ENCODE measurements around the gene ARL6IP6.
"Not testable (repeated sequence)": the region's sequence is repeated elsewhere in the genome, so short reads cannot be mapped to it uniquely, and the experiment has no call there.

ARL6IP6 gene

GRCh38 chr2:152755029-152755428 lies 36.6 kb downstream of the ARL6IP6 start:
- peak; percentile 25 for DNase-seq
- no peaks in the 10 kb centered on the region for H3K36me3 ChIP-seq
- H3K27me3 ChIP-seq: no peaks in the 10 kb centered on the region
- H3K4me1 ChIP-seq: no peaks in the 10 kb centered on the region
- no peak overlapping the region for H3K4me3 ChIP-seq (ENCODE audit: low read depth, low read length)
- peak; percentile 15 for TF ChIP-seq CTCF (IDR thresholded peaks at IDR 0.05; ENCODE audit: low read depth, low read length)
- H3K9me3 ChIP-seq: no peaks in the 10 kb centered on the region

GRCh38 chr2:152759290-152760072 lies 41.1 kb downstream of the ARL6IP6 start:
- Histone ChIP-seq H3K4me3 (ENCODE audit: low read depth, low read length) (no peak overlapping the region), H3K4me1 (no peaks in the 10 kb centered on the region), H3K27me3 (no peaks in the 10 kb centered on the region), H3K9me3 (no peaks in the 10 kb centered on the region), H3K36me3 (no peaks in the 10 kb centered on the region)
- DNase-seq: no peak
- no peak for TF ChIP-seq CTCF (IDR thresholded peaks at IDR 0.05; ENCODE audit: low read depth, low read length)

GRCh38 chr2:152761214-152761613 lies 42.8 kb downstream of the ARL6IP6 start:
- H3K9me3 ChIP-seq: no peaks in the 10 kb centered on the region
- H3K4me1 ChIP-seq: no peaks in the 10 kb centered on the region
- no peak for TF ChIP-seq CTCF (IDR thresholded peaks at IDR 0.05; ENCODE audit: low read depth, low read length)
- no peak overlapping the region for H3K4me3 ChIP-seq (ENCODE audit: low read depth, low read length)
- H3K27me3 ChIP-seq: no peaks in the 10 kb centered on the region
- H3K36me3 ChIP-seq: no peaks in the 10 kb centered on the region
- no peak for DNase-seq

DNA sequence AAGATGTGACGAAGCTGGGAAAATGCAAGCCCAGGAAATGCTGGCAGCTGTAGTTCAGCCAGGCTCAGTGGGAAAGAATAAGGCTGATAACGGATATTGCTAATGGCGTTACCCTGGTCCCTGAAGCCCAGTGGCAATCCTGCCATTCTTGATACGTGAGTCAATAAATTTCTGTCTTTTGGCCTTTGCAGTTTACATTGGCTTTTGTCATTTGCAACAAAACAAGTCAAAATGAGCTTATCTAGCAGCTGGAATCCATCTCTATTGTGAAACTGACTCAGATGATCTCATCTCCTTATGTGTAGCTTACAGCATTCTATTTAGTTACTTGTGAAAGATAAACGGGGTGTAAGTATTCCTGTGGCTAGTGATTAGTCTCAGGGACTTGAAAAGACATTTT lies 43.8 kb downstream of the ARL6IP6 start:
- no peak for DNase-seq
- TF ChIP-seq CTCF (IDR thresholded peaks at IDR 0.05; ENCODE audit: low read depth, low read length): no peak
- Histone ChIP-seq H3K9me3 (no peaks in the 10 kb centered on the region), H3K36me3 (no peaks in the 10 kb centered on the region), H3K4me3 (ENCODE audit: low read depth, low read length) (no peak overlapping the region), H3K4me1 (no peaks in the 10 kb centered on the region), H3K27me3 (no peaks in the 10 kb centered on the region)

DNA sequence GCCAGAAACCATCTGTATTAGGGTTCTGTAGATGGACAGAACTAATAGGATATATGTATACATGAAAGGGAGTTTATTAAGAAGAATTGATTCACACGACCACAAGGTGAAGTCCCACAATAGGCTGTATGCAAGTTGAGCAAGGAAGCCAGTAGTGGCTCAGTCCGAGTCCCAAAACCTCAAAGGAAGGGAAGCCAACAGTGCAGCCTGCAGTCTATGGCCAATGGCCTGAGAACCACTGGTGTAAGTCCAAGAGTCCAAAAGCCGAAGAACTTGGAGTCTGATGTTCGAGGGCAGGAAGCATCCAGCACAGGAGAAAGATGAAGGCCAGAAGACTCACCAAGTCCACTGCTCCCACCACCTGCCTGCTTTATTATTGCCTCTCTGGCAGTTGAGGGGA lies 44.8 kb downstream of the ARL6IP6 start:
- not testable (repeated sequence) for H3K4me1 ChIP-seq; H3K27me3 ChIP-seq; H3K4me3 ChIP-seq (ENCODE audit: low read depth, low read length); H3K36me3 ChIP-seq; DNase-seq; H3K9me3 ChIP-seq

- H3K4me1 ChIP-seq: no peaks in the 10 kb centered on the region
- H3K27me3 ChIP-seq: no peaks in the 10 kb centered on the region
- no peak for TF ChIP-seq CTCF (IDR thresholded peaks at IDR 0.05; ENCODE audit: low read depth, low read length)
These were observed 45.2 kb downstream of the ARL6IP6 start for GRCh38 chr2:152763651-152764050.

More at GRCh38 chr2:152763651-152764050, 45.2 kb downstream of the ARL6IP6 start:
- H3K9me3 ChIP-seq: no peaks in the 10 kb centered on the region
- no peak overlapping the region for H3K4me3 ChIP-seq (ENCODE audit: low read depth, low read length)
- no peak for DNase-seq
- H3K36me3 ChIP-seq: no peaks in the 10 kb centered on the region
